HG03139 (cell line): Measurements from ENCODE around the gene PGGHG.

Source experiments
- ATAC-seq: cut with Tn5 transposase; IDR thresholded peaks from one replicate; pipeline ENCODE4 v1.9.1; 2021; ENCODE audit not compliant: unreplicated experiment

PGGHG gene

GRCh38 chr11:288478-289397, at the start of gene PGGHG:
Gene PGGHG (plus strand): TSS chr11:289126. CDS start chr11:289817, 691 bp downstream.
- ATAC-seq: peak; percentile 54

GRCh38 chr11:240315-240714, 48.6 kb upstream of the PGGHG start:
- ATAC-seq: no peak

- no peak for ATAC-seq
Measured at GRCh38 chr11:241634-242033, 47.3 kb upstream of the PGGHG start.

- no peak for ATAC-seq
Measured at GRCh38 chr11:244376-244775, 44.5 kb upstream of the PGGHG start.

GRCh38 chr11:249062-249461, 39.9 kb upstream of the PGGHG start:
- ATAC-seq: no peak

GRCh38 chr11:250274-250673, 38.7 kb upstream of the PGGHG start:
- ATAC-seq: no peak

- no peak for ATAC-seq
Measured at GRCh38 chr11:250740-251299, 38.1 kb upstream of the PGGHG start.

GRCh38 chr11:251550-251949, 37.4 kb upstream of the PGGHG start:
- ATAC-seq: no peak

- no peak for ATAC-seq
Measured at GRCh38 chr11:252666-253065, 36.3 kb upstream of the PGGHG start.

GRCh38 chr11:253160-253885, 35.6 kb upstream of the PGGHG start:
- no peak for ATAC-seq

- ATAC-seq: no peak
Measured at GRCh38 chr11:253886-254270, 35.0 kb upstream of the PGGHG start.

GRCh38 chr11:255176-255575, 33.8 kb upstream of the PGGHG start:
- no peak for ATAC-seq

GRCh38 chr11:255816-256215, 33.1 kb upstream of the PGGHG start:
- ATAC-seq: no peak

- ATAC-seq: no peak
Measured at GRCh38 chr11:256952-257737, 31.8 kb upstream of the PGGHG start.

GRCh38 chr11:257766-258493, 31.0 kb upstream of the PGGHG start:
- ATAC-seq: no peak

GRCh38 chr11:259413-259812, 29.5 kb upstream of the PGGHG start:
- ATAC-seq: no peak

GRCh38 chr11:261624-262023, 27.3 kb upstream of the PGGHG start:
- no peak for ATAC-seq

- no peak for ATAC-seq
Measured at GRCh38 chr11:266676-267439, 22.1 kb upstream of the PGGHG start.

- ATAC-seq: no peak
Measured at GRCh38 chr11:267491-267994, 21.4 kb upstream of the PGGHG start.
